Ectodermal cell (in vitro differentiated cells): Measurements from ENCODE around the gene GAL3ST2.

Experiments used
- H3K27ac ChIP-seq: 2 replicates; pipeline ENCODE4 v1.7.0; 2013; ENCODE audit warnings: mild to moderate bottlenecking, low read depth, low read length; ENCODE audit not compliant: insufficient read depth, poor library complexity, severe bottlenecking
- H3K27me3 ChIP-seq: 2 replicates; pipeline ENCODE4 v1.7.0; 2013; ENCODE audit warnings: mild to moderate bottlenecking, low read length; ENCODE audit not compliant: insufficient read depth, control insufficient read depth, poor library complexity, severe bottlenecking
- H3K36me3 ChIP-seq: one replicate; pipeline ENCODE4 v1.7.0; 2013; ENCODE audit warnings: low read length; ENCODE audit not compliant: control insufficient read depth, insufficient read depth
- H3K4me1 ChIP-seq: one replicate; pipeline ENCODE4 v1.7.0; 2013; ENCODE audit warnings: low read length; ENCODE audit not compliant: control insufficient read depth, insufficient read depth
- H3K4me3 ChIP-seq: 2 replicates; pipeline ENCODE4 v1.7.0; 2013; ENCODE audit warnings: low read depth, low read length, control low read depth; ENCODE audit not compliant: insufficient read depth
- H3K9me3 ChIP-seq: 2 replicates; pipeline ENCODE4 v1.7.0; 2013; ENCODE audit warnings: mild to moderate bottlenecking, low read length, moderate library complexity; ENCODE audit not compliant: control insufficient read depth
- WGBS, 2 experiments: methylation state at CpG; one replicate each; pipeline ENCODE4 v1.1.7; 2013; ENCODE audit warnings: missing lambda C conversion rate in 2 of 2; 5-methylcytosine and 5-hydroxymethylcytosine counted together

GAL3ST2 gene

DNA sequence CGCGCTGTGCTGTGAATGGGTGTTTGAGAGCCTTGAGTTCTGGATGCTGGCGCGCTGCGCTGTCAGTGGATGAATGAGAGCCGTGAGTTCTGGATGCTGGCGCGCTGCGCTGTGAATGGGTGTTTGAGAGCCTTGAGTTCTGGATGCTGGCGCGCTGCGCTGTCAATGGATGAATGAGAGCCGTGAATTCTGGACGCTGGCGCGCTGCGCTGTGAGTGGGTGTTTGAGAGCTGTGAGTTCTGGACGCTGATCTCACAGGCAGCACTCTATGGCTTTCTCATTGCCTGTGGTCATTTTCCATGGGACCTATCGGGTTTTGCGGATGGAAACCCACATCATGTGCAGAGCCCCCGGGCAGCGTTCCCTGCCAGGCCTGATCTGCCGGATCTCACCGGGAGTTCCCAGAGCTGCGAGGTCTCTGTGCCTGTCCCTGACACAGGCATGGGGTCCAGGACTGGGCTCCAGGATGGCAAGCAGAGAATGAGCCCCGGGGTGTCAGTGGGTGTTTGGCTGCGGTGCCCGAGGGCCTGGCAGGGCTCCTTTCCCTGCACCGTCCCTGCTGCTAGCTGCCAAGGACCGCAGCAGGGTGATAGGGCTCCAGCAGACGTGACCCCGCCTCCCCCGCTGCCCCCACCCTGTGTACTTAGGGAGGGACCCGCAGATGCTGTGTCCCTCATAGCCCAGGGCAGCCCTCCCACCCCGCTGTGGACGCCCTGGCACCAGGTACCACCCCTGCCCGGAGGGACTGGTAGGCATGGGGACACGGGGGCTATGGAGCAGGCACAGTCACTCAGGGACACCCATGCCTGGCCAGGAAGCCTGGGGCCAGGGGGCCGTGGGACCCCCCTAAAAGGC lies 72.4 kb downstream of the GAL3ST2 start:
- Histone ChIP-seq H3K27me3 (peaks cover 18% of the 10 kb centered on the region), H3K4me3 (no peak overlapping the region), H3K36me3 (no peaks in the 10 kb centered on the region), H3K27ac (no peak overlapping the region), H3K9me3 (no peaks in the 10 kb centered on the region), H3K4me1 (peaks cover 10% of the 10 kb centered on the region)
- 93 to 94% methylated on average over 39 of the region's 39 CpGs for WGBS, 2 experiments

DNA sequence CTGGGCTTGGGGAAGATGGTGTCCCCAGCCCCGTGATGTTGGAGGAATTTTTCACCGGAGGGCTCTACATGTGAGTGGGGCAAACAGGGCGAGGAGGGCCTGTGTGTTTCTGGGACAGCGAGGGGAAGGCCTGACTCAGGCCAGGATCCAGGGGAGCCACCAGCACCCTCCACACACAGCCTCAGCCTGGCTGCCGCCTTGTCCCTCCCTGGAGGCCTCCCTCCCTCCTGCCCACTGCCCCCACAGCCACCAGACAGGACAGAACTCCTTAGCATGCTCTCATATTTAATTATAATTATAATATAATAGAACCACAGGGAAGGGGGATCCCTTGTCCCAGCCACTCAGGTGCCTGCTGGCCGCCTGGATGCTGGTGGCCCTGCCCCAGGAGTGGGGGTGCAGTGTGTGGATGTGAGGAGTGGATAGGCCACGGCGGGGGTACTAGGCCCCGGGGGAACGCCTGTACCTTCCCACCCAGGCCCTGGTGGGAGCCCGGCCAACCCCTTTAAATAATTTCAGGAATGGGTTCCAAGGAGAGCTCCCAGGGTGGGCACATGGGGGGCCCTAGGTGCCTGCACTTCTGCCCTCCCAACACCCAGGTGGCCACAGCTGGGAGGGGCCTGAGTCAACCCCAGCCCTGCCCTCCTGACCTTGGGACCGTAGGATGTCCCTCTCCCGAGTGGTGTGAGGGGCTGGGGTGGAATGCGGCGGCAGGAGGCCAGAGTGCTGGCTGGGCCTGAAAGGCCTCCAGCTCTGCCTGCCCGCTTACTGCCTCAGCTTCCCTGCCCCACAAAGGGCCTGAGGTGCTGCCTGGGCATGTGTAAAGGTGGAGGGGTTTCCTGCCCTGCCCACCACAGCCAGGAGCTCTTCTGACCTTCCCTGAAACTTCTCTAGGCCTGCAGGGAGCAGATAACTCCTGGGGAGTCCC lies 73.3 kb downstream of the GAL3ST2 start:
- Histone ChIP-seq H3K27me3 (peaks cover 9% of the 10 kb centered on the region), H3K4me1 (peaks cover 9% of the 10 kb centered on the region), H3K27ac (no peak overlapping the region), H3K9me3 (no peaks in the 10 kb centered on the region), H3K4me3 (no peak overlapping the region), H3K36me3 (no peaks in the 10 kb centered on the region)
- WGBS, 2 experiments, result 81 to 87% methylated on average over 16 of the region's 16 CpGs

DNA sequence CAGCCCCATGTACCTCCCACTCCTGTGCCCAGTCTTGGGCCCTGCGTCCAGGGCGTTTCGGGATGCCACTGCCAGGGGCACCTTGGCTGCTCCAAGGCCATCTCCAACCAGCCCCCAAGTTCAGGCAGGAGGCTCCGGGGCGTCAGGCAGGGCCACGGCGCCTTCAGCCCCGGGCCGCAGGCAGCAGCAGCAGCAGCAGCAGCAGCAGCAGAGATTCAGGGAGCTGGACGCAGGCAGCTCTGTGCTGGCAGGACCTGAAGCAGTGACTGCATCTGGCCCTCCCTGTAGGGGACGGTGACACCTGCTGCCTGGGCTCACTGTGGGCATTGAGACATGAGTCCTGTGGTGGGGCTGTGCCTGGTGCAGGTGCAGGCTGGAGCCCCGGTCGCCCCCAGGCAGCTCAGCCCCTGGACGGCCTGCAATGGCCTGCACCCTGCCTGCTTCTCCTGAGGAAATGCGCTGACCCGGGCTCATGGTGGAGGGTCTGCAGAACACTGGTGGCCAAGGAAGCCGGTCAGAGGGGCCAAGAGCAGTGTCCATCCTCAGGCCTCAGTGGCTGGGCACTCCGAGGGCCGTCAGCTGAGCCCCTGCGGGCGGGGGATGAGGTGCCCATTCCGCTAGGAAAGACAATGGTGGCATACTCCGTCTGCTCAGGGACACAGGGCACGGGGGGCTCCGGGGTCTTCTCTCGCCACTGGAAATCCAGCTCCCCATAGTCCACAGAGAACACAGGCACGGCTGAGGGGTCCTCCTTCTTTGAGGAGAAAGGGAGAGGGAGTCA lies 74.1 kb downstream of the GAL3ST2 start:
- Histone ChIP-seq H3K27ac (no peak overlapping the region), H3K4me1 (peaks cover 5% of the 10 kb centered on the region), H3K27me3 (peaks cover under 1% of the 10 kb centered on the region), H3K9me3 (no peaks in the 10 kb centered on the region), H3K36me3 (no peaks in the 10 kb centered on the region), H3K4me3 (no peak overlapping the region)
- 91 to 92% methylated on average over 27 of the region's 27 CpGs for WGBS, 2 experiments

DNA sequence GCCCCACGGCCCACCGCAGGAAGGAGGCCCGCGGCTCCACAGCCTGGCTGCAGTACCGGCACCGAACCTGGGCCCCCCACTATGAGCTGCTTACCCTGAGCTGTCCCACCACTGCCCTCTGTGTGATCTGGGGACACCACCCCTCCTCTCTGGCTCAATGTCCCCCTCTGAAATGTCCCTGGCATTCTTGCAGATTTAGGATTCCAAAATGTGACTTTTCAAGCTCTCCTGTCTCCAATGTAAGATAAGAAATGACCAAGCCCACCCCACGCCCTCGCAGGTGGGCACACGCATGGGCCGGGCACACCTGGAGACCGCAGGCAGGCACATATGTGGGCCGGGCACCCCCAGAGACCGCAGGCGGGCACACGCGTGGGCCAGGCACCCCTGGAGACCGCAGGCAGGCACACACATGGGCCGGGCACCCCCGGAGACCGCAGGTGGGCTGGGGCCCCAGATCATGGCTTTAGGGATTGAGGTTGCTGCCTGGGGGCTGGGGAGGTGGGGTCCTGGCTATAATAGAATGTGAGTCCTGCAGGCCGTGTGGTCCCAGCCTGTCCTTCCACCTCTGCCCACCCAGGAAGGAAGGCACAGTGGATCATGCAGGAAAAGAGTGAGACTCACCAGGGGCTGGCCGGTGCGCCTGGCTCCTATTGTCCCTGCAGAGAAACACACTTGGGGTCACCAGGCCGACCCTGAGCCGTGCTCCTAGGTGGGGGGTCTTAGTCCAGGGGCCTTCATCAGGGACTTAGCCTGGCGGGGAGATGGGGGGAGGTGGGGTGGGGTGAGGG lies 74.9 kb downstream of the GAL3ST2 start:
- no peaks in the 10 kb centered on the region for H3K36me3 ChIP-seq
- no peak overlapping the region for H3K27ac ChIP-seq
- H3K27me3 ChIP-seq, result no peaks in the 10 kb centered on the region
- peaks cover 5% of the 10 kb centered on the region for H3K4me1 ChIP-seq
- no peak overlapping the region for H3K4me3 ChIP-seq
- 90% methylated on average over 26 of the region's 26 CpGs for WGBS, 2 experiments
- no peaks in the 10 kb centered on the region for H3K9me3 ChIP-seq

DNA sequence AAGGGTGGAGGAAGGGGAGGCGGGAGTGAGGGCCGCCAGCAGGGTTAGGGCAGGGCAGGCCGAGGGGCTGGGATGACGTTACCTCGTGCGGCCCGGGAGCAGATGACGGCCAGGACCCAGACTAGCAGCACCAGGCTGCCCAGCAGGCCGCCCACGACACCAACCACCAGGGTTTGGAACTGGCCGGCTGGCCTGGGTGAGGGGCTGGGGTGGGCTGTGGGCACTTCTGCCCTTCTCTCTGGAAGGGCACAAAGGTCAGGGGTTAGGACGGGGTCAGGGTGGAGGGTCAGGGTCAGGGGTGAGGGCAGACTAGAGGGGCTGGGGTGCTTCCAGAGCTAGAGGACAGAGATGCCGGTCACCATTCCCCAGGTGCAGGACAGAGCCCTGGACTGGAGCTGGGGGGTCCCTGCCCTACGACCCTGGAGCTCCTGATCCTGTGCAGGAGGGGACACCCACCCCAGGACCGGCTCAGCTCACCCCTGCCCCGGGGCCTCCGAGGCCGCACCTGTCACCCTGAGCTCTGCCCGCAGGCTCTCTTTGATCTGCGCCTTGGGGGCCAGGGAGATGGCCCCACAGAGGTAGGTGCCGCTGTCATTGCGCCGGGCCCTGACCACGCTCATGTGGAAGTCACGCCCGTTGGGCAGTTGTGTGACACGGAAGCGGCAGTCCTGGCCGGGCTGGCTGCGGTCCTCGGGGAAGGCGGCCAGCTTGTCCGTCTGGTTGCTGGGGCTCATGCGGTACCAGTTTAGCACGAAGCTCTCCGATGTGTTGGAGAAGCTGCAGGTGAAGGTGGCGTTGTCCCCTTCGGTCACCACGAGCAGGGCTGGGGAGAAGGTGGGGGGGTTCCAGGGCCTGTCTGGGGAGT lies 75.7 kb downstream of the GAL3ST2 start:
- Histone ChIP-seq H3K27me3 (no peaks in the 10 kb centered on the region), H3K9me3 (no peaks in the 10 kb centered on the region), H3K36me3 (no peaks in the 10 kb centered on the region), H3K27ac (no peak overlapping the region), H3K4me3 (no peak overlapping the region), H3K4me1 (peaks cover 5% of the 10 kb centered on the region)
- 91 to 94% methylated on average over 39 of the region's 39 CpGs for WGBS, 2 experiments

DNA sequence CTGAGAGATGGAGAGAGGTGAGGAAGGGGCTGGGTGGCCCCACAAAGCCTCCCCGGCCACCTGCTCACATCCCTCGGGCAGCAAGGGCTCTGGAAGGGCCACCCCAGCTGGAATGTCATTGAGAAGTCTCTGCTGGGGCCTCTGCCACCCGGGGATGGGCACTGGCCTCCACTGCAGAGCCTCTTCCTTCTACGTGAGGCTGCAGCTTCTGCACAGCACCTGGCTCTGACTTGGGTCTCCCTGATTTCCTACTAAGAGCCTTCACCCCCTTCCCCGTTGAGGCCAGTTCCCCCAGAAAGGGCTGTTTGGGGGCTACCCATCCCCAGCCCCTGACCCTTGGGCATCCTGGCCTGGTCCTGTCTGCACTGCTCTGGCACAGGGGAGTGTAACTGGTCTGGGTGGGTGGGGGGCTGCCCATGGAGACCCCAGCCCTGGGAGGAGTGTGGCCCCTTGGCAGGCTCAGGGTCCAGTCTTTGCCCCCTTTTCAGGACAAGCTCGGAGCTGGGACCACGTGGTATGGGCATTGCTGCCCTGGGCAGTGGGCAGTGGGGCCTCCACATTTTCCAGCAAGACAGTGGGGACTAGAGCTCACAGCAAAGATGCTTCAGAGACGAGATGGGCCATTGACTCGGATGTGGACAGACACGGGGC lies 76.5 kb downstream of the GAL3ST2 start:
- H3K4me1 ChIP-seq, result peaks cover 5% of the 10 kb centered on the region
- WGBS, 2 experiments, result 91 to 94% methylated on average over 10 of the region's 10 CpGs
- no peaks in the 10 kb centered on the region for H3K27me3 ChIP-seq
- no peak overlapping the region for H3K4me3 ChIP-seq
- no peaks in the 10 kb centered on the region for H3K9me3 ChIP-seq
- no peaks in the 10 kb centered on the region for H3K36me3 ChIP-seq
- H3K27ac ChIP-seq, result no peak overlapping the region
